Hepatic stellate cell (primary cell): Measurements from ENCODE around the gene NCOA3.

Source experiments
- DNase-seq: peaks from one replicate; pipeline ENCODE4 v3.0.0; 2011; ENCODE audit warnings: low spot score

NCOA3 gene

DNA sequence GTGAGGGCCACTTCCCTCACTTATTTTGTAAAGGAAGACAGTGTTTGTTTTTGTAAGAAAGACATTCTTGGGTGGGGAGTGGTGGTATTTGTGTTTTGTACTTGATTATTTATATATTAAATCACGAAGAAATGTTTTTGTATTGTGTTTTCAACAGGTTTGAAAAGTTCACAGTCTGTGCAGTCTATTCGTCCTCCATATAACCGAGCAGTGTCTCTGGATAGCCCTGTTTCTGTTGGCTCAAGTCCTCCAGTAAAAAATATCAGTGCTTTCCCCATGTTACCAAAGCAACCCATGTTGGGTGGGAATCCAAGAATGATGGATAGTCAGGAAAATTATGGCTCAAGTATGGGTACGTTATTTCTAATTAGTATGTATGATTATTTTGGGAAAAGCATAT is 137.2 kb downstream of the NCOA3 start:
- DNase-seq: no peak

DNA sequence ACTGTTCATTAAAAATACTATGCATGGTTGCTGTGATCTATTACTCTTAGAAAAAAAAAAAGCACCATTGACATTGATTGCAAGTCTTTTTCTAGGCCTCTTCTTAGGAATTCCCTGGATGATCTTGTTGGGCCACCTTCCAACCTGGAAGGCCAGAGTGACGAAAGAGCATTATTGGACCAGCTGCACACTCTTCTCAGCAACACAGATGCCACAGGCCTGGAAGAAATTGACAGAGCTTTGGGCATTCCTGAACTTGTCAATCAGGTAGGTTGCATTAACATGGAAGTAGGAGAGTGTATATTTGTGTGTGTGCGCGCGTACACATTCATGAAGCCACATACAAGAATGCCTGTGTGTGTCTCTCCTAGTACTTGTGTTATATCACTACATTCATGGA is 140.4 kb downstream of the NCOA3 start:
- DNase-seq: no peak

DNA sequence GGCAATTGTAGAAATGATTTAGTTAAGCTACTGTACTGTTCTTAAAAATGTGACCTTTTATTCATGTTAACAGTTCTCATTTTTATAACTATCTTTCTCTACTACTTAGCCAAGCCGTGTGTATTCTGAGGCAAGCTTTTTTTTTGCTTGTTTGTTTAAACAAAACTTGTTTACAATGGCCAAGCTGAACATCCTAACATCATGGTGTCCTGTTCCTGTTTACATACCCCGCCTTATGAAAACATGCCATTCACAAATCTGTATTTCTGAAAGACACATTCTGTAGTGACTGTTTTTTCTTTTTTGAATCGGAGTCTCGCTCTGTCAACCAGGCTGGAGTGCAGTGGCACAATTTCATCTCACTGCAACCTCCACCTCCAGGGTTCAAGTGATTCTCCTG is 140.9 kb downstream of the NCOA3 start:
- no peak for DNase-seq

DNA sequence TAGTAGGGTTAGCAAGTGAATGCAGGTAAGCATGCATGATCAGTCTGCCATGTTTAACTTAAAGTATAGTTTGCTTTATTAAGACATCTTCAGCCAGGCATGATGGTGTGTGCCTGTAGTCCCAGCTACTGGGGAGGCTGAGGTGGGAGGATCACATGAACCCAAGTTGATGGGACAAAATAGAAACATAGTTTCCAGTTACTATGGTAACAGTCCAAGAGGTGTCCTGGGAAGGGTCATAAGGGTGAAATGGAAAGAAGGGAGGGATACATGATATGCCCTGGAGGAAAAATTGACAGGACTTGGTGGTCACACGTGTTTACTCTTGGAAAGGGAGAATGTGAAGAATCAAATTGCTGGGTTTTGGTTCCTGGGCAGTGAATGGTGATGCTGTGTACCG is 143.9 kb downstream of the NCOA3 start:
- no peak for DNase-seq

DNA sequence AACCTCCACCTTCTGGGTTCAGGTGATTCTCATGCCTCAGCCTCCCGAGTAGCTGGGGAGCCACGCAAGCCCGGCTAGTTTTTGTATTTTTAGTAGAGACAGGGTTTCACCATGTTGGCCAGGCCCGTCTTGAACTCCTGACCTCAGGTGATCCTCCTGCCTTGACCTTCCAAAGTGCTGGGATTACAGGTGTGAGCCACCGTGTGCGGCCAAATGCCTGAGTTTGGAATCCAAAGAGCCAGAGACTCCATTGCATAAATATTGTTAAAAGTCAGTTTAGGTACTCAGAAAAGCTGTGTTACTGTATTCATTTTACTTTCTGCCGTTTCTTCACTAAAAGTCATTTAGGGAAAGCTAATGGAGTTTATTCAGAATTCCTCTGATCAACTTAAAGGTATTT is 146.3 kb downstream of the NCOA3 start:
- no peak for DNase-seq

DNA sequence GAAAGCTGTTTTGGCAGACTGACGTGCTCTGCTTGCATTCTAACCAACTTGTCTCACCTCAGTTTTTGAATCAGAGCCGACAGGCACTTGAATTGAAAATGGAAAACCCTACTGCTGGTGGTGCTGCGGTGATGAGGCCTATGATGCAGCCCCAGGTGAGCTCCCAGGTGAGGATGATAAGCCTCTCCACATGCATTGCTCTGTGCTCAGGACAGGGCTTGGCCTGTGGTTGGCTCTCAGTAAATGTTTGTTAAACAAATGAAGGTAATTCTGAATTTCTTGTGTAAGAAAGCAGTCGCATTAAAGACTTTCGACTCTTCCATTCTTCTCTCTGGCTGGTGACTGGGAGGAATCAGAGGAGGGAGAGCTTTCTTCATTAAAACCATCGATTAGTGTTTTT is 147.3 kb downstream of the NCOA3 start:
- no peak for DNase-seq

DNA sequence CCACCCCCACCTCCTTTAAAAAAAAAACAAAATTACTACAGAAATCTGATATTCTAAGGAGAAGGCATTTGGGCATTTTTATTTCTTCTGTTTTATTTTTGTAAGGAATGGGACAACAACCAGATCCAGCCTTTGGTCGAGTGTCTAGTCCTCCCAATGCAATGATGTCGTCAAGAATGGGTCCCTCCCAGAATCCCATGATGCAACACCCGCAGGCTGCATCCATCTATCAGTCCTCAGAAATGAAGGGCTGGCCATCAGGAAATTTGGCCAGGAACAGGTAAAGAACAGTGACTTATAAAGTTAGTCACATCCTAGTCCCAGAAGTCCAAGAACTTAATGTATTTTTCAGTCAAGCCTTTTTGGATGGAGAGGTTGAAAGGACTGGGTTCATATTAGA is 150.6 kb downstream of the NCOA3 start:
- no peak for DNase-seq

DNA sequence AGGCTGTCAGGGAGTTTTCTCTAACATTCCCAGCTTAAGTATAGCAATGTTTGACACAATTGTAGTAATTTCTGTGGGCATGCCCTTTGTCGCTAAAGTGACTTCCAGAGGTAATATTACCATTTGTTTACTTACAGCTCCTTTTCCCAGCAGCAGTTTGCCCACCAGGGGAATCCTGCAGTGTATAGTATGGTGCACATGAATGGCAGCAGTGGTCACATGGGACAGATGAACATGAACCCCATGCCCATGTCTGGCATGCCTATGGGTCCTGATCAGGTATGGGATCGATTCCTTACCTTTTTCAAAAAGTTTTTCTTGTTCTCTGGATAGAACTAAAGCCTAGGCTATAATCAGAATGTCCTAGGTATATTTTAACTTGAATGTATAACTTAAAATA is 151.1 kb downstream of the NCOA3 start:
- DNase-seq: no peak

DNA sequence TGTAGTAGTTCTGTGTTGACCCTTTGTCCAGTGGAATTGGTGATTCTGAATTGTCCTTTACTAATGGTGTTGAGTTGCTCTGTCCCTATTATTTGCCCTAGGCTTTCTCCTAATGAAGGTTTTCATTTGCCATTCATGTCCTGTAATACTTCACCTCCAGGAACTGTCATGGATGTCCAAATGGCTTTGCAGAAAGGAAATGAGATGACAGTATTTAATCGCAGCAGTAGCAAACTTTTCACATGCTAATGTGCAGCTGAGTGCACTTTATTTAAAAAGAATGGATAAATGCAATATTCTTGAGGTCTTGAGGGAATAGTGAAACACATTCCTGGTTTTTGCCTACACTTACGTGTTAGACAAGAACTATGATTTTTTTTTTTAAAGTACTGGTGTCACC is 152.2 kb downstream of the NCOA3 start:
- DNase-seq: no peak

DNA sequence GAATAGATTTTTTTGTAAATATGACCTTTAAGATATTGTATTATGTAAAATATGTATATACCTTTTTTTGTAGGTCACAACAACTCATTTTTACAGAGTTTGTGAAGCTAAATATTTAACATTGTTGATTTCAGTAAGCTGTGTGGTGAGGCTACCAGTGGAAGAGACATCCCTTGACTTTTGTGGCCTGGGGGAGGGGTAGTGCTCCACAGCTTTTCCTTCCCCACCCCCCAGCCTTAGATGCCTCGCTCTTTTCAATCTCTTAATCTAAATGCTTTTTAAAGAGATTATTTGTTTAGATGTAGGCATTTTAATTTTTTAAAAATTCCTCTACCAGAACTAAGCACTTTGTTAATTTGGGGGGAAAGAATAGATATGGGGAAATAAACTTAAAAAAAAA is 152.7 kb downstream of the NCOA3 start:
- no peak for DNase-seq

DNA sequence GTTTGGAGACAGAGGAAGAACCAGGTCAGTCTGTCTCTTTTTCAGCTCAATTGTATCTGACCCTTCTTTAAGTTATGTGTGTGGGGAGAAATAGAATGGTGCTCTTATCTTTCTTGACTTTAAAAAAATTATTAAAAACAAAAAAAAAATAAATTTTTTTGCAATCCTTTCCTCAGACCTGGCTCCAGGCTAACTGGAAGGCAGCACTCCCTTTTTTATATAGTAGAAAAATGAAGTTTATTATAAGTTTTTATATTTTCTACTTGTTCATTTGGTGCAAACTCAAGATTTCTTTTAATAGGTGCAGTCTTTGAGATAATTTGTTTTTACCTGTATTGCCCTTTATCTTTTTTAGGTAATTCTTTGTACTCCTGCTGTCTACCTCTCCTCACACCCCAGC is 153.9 kb downstream of the NCOA3 start:
- DNase-seq: no peak

DNA sequence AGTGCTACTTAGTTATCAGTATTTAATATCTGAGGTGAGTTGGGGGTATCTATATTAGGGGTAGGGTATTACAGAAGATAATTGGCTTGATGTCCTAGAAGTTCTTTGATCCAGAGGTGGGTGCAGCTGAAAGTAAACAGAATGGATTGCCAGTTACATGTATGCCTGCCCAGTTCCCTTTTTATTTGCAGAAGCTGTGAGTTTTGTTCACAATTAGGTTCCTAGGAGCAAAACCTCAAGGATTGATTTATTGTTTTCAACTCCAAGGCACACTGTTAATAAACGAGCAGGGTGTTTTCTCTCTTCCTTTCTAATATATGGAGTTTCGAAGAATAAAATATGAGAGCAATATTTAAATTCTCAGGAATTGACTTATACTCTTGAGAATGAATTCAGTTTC is 154.6 kb downstream of the NCOA3 start:
- DNase-seq: no peak

DNA sequence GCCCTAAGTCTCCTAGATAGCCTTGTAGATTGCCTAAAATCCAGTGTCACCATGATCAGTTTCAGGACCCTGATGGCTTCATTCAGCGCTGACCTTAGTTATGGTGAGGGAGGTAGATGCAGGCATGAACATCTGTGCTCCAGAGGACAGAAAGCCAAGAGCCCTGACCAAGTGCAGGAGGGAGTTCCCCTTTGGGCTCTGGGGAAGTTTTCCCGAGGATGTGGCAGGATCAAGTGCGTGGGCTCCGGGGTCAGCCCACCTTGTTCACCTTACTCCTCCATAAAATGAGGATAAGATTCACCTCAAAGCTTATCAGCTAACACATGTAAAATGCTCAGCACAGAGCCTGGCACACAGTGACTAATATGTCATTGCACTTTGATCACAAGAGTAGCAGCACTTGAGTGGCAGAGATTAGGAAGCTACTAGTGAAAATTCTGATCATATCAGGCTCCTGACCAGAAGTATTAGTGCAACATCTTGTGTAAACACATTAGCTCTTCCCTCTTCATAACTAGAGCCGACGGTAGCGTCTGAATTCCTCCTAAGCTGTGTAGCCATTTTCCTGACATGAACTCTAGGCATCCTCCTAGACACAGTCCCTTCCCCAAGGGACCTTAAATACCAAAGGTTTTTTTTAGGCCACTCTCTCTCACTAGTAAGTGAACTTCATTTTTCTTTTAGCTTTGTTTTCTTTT is 158.4 kb downstream of the NCOA3 start:
- DNase-seq: no peak

DNA sequence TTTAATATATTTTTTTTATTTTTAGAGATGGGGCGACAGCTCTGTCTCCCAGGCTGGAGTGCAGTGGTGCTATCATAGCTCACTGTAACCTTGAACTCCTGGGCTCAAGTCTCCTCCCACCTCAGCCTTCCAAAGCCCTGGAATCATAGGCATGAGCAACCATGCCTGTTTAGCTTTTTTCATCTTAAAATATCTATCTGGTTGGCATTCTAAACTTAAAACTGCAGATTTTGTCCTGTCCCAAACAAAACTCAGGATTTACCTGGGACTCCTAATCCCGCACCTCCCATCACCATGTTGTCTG is 158.9 kb downstream of the NCOA3 start:
- DNase-seq: no peak

DNA sequence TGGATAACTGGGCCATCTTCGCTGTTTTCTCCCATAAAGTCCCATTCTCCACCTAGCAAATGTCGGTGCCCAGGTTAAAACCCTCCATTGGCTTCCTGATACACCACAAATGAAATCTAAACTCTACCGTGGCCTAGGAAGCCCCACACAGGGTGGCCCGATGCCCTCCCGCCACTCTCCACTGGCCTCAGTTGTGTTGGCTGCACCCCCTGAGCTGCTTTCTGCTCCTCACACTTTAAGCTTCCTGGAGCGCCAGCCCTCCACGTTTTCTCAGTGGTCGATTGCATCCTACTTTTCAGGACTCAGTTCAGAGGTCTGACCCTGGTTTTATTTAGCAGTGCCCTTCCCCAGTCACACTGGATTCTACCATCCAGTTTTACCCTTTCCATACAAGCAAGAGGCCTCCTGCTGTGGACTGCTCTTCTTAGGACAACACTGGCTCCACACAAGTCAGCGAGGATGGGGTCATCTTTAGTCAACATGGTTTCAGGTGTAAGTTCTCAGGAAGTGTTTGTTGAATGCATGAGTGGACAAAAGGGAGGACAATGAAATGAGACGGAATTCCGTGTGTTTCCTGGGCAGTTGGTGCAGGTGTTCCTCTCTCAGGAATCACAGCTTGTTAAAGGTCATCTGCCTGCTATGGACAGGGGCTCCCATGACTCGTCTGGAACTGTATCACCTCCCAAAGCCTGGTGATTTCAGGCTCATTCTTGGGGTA is 159.5 kb downstream of the NCOA3 start:
- no peak for DNase-seq

DNA sequence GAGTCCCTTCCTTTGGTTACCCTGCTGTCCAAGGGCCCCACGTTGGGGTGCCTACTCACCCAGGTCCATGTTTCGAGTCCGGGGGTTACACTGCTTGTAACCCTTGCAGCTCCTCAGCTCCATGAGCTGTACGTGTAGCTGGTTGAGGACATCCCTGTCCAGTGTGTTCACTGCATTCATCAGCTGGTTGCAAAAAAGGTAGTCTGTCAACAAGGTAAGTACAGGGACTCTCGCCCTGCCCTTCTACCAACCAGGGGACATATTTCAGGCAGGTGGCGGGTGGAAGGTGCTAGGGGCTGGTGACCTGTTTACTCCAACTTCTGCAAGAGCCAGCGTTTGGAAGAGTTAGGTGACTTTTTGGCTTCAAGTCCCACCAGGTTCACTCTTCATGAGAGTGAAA is 160.0 kb downstream of the NCOA3 start:
- DNase-seq: no peak

DNA sequence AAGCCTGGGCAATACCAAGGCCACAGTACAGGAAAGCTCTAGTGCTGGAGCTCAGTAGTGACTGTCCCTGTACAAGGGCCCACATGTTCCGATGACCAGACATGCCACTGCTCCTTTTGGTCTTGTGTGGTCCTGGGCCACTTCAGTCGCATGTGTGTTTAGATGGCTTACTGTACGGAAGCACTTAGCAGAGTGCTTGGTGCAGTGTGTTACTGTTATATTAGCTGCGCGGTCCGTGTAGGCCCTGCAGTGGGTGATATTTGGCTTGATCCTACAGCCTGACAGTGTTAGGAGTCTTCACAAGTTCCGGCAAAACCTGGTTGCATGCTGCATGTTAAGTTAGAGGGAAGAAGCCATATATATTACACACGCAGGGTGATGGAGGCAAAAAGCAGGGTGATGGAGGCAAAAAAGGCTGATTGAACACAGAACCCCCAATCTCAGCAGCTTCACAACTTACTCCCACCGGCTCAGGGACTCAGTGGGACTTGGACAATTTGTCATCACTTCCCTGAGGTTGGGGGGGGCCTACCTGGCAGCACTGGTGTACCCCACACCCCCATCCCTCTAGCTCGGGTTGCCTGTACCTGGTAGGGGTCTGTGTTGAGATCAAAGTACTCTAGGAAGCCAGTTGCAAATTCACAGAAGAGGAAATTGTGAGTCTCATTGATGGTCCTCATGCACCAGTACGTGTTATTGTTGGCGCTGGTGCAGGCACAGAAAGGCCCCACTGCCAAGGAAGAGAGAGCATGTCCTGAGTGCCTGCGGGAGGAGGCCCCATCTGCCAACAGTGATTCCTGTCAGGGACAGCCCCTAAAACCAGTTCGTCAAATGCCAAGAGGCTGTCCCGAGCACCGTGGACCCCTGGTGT is 161.0 kb downstream of the NCOA3 start:
- no peak for DNase-seq

DNA sequence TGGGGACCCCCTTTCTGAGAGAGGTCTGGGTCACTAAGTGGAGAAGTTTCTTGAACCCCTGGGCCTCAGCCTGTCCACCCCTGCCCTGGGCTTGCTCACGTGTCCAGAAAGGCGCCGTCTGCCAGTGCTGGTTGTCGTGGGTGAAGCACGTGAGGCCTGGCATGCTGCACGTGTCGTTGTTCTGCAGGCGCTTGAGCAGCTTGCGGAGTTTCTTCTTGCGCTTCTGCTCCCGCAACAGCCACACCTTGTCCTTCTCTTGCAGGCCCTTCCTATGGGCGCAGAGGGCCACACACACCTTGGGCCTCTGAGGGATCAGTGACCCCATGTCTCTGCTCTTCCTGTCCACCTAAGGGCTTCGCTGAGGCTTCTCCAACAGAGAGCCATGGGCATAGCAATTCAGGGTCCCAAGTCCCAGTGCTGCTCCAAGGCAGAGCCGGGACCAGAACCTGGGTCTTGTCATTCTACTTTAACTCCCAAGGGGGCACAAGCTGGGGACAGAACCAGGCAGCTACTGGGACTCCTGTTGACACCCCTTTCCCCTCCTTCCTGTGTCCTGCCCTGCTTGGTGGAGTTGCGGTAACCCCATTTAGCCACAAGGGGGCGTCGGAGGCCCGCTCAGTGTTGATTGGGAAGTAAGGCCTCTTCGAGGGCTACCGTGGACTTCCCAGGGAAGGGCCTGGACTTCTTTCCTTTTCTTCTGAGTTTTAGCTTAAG is 161.8 kb downstream of the NCOA3 start:
- peak; percentile 87 for DNase-seq

DNA sequence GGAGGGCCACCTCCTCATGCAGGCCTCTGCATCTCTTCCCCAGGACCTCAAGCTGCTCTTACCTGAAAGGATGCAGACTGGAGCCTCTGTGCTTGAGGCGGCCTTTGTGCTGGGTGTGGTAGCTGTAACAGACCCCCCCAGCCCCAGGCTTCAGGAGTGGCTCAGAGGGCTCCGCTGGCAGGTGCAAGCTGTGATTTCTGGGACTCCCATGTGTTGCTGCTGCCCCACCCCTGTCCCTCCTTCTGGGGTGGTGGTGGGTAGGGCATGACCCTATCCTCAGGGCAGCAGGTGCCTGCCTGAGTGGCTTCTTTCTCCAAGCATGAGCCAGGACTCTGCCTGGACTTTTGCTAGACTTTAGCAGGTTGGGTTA is 162.4 kb downstream of the NCOA3 start:
- DNase-seq: no peak

DNA sequence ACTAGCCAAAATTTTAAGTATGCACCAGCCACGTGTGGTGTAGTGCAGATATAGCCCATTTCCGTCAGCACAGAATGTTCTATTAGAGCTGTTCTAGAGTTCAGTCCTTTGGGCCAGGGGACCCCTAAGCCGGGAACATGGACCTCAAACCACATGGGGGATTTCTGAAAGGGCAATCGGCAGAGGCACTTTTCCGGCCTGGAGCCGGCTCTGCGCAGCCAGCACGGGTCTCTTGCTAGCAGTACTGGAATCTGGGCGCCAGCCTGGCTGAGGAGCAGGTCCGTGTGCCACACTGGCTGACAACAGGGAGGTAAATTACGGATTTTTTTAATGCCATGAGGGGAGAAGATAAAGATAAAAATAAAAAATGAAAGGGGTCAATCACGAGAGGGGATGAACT is 163.1 kb downstream of the NCOA3 start:
- DNase-seq: no peak

DNA sequence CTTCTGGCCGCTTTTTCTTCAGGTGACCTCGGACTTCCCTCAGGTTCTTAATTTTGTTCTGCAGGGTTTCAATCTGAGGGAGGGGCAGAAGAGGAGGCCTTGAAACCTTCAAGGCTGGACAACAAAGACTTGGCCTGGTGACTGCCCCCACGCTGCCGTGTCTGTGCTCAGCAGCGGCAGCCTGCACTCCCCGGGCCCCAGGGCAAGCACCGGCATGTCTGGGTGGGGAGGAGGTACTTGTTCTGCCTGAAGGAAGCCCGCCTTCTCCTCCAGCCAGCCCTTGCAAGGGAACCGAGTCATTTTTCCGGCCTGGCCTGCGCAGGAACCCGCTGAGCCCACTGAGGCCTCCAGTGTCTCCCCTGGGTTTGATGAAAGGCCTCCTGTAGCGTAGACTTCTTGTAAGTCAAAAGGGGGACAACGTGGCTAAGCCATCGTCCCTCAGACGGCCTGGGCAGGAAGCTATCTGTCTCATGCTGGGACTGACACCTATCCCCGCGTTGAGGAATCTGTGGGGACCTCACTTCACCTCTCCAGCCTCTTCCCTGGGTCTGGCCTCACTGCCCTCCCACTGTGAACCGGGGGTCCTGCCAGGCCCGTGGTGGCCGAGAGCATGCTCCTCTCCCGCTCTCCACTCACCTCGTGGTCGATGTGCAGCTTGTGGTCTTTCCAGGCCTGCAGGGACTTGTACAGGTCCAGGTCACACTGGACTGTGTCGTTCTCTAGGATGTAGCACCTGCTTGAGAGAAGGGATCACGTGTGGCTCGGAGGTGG is 163.7 kb downstream of the NCOA3 start:
- no peak for DNase-seq

DNA sequence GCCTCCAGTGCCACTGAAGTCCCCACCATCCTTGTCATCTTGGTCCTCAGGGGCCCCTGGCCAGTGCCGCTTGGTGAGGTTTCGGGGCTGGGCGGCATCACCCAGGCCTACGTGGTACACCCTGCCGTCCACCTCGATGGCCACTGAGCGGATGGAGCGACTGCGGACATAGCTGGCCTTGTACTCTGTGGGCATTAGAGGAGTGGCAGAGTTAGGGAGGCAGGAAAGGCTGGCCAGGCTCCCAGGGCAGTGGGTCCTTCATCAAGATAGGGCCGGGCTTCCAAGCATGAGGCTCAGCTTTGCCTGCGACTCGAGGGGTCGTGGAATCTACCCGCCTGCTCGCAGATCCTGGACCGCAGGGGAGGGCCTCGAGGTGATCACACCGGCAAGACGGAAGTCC is 164.6 kb downstream of the NCOA3 start:
- no peak for DNase-seq
